ENCODE data around the gene CDKN2A. TPM values are rescaled to one million over a fixed set of nuclear protein-coding genes. Genes with fewer than 3 reads are reported as not detected.
"Not testable (repeated sequence)": the region's sequence is repeated elsewhere in the genome, so short reads cannot be mapped to it uniquely, and the experiment has no call there.

CDKN2A gene
- total and polyA plus RNA-seq, 4 donors = 0.11 to 0.80 (median 0.40) TPM; not detected in 1

DNA sequence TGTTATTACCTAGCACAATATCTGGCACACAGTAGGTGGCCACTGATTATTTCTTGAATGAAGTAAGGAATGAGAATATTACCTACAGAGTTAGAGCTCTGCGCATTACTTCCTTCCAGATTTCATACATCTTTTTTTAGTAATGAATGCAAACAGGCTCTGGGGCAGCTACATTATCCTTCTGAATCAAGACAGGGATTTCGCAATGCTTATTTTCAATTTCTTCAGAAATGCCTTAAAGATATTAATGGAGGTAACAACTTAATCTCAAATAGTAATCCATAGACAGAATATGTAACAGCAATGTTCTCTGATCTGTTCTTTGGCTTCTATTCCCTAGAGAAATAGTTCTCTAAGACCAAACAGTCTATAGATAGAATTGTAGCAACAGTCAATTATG, 32.6 kb downstream of the CDKN2A start:
- Histone ChIP-seq H3K4me3 (ENCODE audit: low read depth, low read length) (no peak overlapping the region), H3K9me3 (ENCODE audit: control insufficient read depth, insufficient read depth, low read length) (no peaks in the 10 kb centered on the region), H3K36me3 (ENCODE audit: control insufficient read depth, insufficient read depth, low read length) (no peaks in the 10 kb centered on the region), H3K27me3 (ENCODE audit: control insufficient read depth, insufficient read depth, low read length) (peaks cover 36% of the 10 kb centered on the region), H3K4me1 (ENCODE audit: control insufficient read depth, insufficient read depth, low read length) (peaks cover 15% of the 10 kb centered on the region), H3K27ac (ENCODE audit: low read depth, low read length) (no peak overlapping the region)
- no CpG with 5 or more reads among the region's 2 CpGs for WGBS (ENCODE audit: insufficient coverage)
- no peak for DNase-seq (ENCODE audit: low read depth in 4 of 6, low spot score in 6 of 6)

GRCh38 chr9:21959268-21959667, 34.9 kb downstream of the CDKN2A start:
- peaks cover 13% of the 10 kb centered on the region for H3K27me3 ChIP-seq (ENCODE audit: control insufficient read depth, insufficient read depth, low read length)
- not testable (repeated sequence) for H3K27ac ChIP-seq (ENCODE audit: low read depth, low read length); DNase-seq (ENCODE audit: low read depth in 4 of 6, low spot score in 6 of 6); H3K4me1 ChIP-seq (ENCODE audit: control insufficient read depth, insufficient read depth, low read length); H3K4me3 ChIP-seq (ENCODE audit: low read depth, low read length); H3K9me3 ChIP-seq (ENCODE audit: control insufficient read depth, insufficient read depth, low read length); H3K36me3 ChIP-seq (ENCODE audit: control insufficient read depth, insufficient read depth, low read length)
- 95% methylated on average over 17 of the region's 33 CpGs for WGBS (ENCODE audit: insufficient coverage)

GRCh38 chr9:21958833-21959232, 35.4 kb downstream of the CDKN2A start:
- Histone ChIP-seq H3K4me1 (ENCODE audit: control insufficient read depth, insufficient read depth, low read length) (no peaks in the 10 kb centered on the region), H3K27ac (ENCODE audit: low read depth, low read length) (no peak overlapping the region), H3K36me3 (ENCODE audit: control insufficient read depth, insufficient read depth, low read length) (no peaks in the 10 kb centered on the region), H3K27me3 (ENCODE audit: control insufficient read depth, insufficient read depth, low read length) (peaks cover 12% of the 10 kb centered on the region), H3K4me3 (ENCODE audit: low read depth, low read length) (no peak overlapping the region), H3K9me3 (ENCODE audit: control insufficient read depth, insufficient read depth, low read length) (no peaks in the 10 kb centered on the region)
- no peak for DNase-seq (ENCODE audit: low read depth in 4 of 6, low spot score in 6 of 6)
- 77% methylated on average over 2 of the region's 2 CpGs for WGBS (ENCODE audit: insufficient coverage)

DNA sequence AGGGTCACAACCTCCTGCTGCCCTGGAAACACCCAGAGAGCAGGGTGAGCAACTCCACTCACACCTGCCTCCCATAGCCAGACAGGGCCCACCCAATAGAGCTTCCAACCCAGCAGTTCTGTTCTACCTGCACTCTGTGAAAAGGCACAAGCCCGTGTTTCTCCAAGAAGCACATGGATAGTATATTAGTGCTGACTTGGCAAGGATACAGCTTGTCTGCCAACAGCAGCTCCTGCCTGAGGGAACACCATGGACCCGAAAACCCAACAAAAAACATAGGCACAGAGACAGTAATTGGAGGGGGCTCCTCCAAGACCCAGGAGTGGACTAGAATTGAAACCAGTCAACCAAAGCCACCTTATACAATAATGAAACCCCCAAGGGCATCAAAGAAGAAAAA, 48.6 kb downstream of the CDKN2A start:
- no peaks in the 10 kb centered on the region for H3K36me3 ChIP-seq (ENCODE audit: control insufficient read depth, insufficient read depth, low read length)
- H3K27ac ChIP-seq (ENCODE audit: low read depth, low read length) = no peak overlapping the region
- H3K9me3 ChIP-seq (ENCODE audit: control insufficient read depth, insufficient read depth, low read length) = no peaks in the 10 kb centered on the region
- no peaks in the 10 kb centered on the region for H3K4me1 ChIP-seq (ENCODE audit: control insufficient read depth, insufficient read depth, low read length)
- H3K27me3 ChIP-seq (ENCODE audit: control insufficient read depth, insufficient read depth, low read length) = no peaks in the 10 kb centered on the region
- no peak for DNase-seq (ENCODE audit: low read depth in 4 of 6, low spot score in 6 of 6)
- 100% methylated on average over 1 of the region's 2 CpGs for WGBS (ENCODE audit: insufficient coverage)
- no peak overlapping the region for H3K4me3 ChIP-seq (ENCODE audit: low read depth, low read length)

DNA sequence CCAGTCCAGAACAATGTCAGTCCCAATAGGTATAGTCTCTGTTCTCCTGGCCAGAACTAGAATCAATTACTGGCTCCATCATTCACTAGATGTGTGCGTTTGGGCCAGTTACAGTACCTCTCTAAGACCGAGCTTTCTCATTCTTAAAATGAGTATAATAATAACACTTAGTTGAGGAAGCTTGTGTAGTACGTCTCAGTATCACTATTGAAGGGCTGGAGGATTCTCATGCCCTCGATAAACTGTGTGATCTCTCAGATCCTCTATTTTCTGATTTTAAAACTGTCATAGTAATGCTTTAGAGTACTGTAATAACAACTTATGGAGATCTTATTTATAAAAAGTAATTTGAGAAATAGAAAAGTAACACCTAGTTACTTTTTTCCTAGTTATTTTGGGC, 50.7 kb downstream of the CDKN2A start:
- no peaks in the 10 kb centered on the region for H3K4me1 ChIP-seq (ENCODE audit: control insufficient read depth, insufficient read depth, low read length)
- no peaks in the 10 kb centered on the region for H3K36me3 ChIP-seq (ENCODE audit: control insufficient read depth, insufficient read depth, low read length)
- DNase-seq (ENCODE audit: low read depth in 4 of 6, low spot score in 6 of 6) = no peak
- no peaks in the 10 kb centered on the region for H3K27me3 ChIP-seq (ENCODE audit: control insufficient read depth, insufficient read depth, low read length)
- H3K27ac ChIP-seq (ENCODE audit: low read depth, low read length) = no peak overlapping the region
- WGBS (ENCODE audit: insufficient coverage) = no CpG with 5 or more reads among the region's 4 CpGs
- H3K4me3 ChIP-seq (ENCODE audit: low read depth, low read length) = no peak overlapping the region
- no peaks in the 10 kb centered on the region for H3K9me3 ChIP-seq (ENCODE audit: control insufficient read depth, insufficient read depth, low read length)

DNA sequence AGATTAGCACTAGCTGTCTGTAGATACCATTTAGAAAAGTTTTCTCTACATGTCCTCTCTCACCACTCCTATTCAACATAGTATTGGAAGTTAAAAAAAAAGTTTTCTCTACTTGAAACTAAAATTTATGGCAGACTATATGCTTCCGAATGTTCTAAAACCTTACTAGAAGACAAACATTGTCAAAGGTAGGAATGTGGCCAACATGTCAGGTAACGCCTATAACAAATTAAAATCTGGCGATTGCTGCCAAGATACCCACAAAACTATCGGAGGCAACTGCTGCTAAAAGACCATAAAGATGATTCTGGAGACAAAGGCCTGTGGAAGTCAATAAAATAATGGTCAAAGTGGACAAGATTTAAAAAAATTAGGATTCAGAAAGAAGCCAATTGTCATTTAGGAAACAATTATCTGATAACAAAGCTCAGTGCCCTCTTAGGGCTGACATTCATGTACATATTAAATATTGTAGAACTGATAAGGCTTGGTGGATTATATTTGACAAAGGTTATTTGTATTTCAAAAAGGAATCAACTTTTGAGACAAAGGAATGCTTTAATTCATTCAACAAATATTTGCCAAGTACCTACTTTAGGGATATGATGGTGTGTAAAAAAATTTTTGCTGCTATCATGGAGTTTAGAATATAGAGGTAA, 52.7 kb downstream of the CDKN2A start:
- H3K9me3 ChIP-seq (ENCODE audit: control insufficient read depth, insufficient read depth, low read length) = no peaks in the 10 kb centered on the region
- no peaks in the 10 kb centered on the region for H3K27me3 ChIP-seq (ENCODE audit: control insufficient read depth, insufficient read depth, low read length)
- no peaks in the 10 kb centered on the region for H3K36me3 ChIP-seq (ENCODE audit: control insufficient read depth, insufficient read depth, low read length)
- WGBS (ENCODE audit: insufficient coverage) = no CpG with 5 or more reads among the region's 4 CpGs
- no peaks in the 10 kb centered on the region for H3K4me1 ChIP-seq (ENCODE audit: control insufficient read depth, insufficient read depth, low read length)
- DNase-seq (ENCODE audit: low read depth in 4 of 6, low spot score in 6 of 6) = no peak
- no peak overlapping the region for H3K27ac ChIP-seq (ENCODE audit: low read depth, low read length)
- H3K4me3 ChIP-seq (ENCODE audit: low read depth, low read length) = no peak overlapping the region

DNA sequence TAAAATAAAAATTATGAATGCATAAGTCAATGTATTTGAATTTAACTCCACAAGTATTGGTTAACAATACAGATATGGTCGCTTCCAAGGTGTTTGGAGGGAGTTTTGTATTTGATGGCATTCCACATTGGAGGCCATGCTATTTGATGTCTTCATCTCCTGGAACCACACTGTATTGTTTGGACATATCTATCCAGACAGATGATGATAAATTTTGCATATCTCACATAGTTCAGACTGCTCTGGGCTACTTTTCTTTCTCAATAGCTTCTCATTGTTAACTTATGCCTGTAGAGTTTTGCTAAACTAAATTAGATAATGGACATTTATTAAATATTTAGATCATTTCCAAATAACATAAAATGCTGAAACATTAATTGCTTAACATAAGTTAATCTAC, 58.0 kb downstream of the CDKN2A start:
- H3K4me3 ChIP-seq (ENCODE audit: low read depth, low read length) = no peak overlapping the region
- WGBS (ENCODE audit: insufficient coverage) = no CpG with 5 or more reads among the region's 1 CpG
- H3K4me1 ChIP-seq (ENCODE audit: control insufficient read depth, insufficient read depth, low read length) = no peaks in the 10 kb centered on the region
- H3K27ac ChIP-seq (ENCODE audit: low read depth, low read length) = no peak overlapping the region
- H3K36me3 ChIP-seq (ENCODE audit: control insufficient read depth, insufficient read depth, low read length) = no peaks in the 10 kb centered on the region
- H3K9me3 ChIP-seq (ENCODE audit: control insufficient read depth, insufficient read depth, low read length) = no peaks in the 10 kb centered on the region
- DNase-seq (ENCODE audit: low read depth in 4 of 6, low spot score in 6 of 6) = no peak
- H3K27me3 ChIP-seq (ENCODE audit: control insufficient read depth, insufficient read depth, low read length) = no peaks in the 10 kb centered on the region

- no peak overlapping the region for H3K4me3 ChIP-seq (ENCODE audit: low read depth, low read length)
- H3K9me3 ChIP-seq (ENCODE audit: control insufficient read depth, insufficient read depth, low read length) = no peaks in the 10 kb centered on the region
- no peaks in the 10 kb centered on the region for H3K36me3 ChIP-seq (ENCODE audit: control insufficient read depth, insufficient read depth, low read length)
- no peaks in the 10 kb centered on the region for H3K4me1 ChIP-seq (ENCODE audit: control insufficient read depth, insufficient read depth, low read length)
- H3K27me3 ChIP-seq (ENCODE audit: control insufficient read depth, insufficient read depth, low read length) = no peaks in the 10 kb centered on the region
- H3K27ac ChIP-seq (ENCODE audit: low read depth, low read length) = no peak overlapping the region
- no CpG with 5 or more reads among the region's 1 CpG for WGBS (ENCODE audit: insufficient coverage)
- no peak for DNase-seq (ENCODE audit: low read depth in 4 of 6, low spot score in 6 of 6)
Observed at GRCh38 chr9:21935631-21936030, 58.6 kb downstream of the CDKN2A start.

DNA sequence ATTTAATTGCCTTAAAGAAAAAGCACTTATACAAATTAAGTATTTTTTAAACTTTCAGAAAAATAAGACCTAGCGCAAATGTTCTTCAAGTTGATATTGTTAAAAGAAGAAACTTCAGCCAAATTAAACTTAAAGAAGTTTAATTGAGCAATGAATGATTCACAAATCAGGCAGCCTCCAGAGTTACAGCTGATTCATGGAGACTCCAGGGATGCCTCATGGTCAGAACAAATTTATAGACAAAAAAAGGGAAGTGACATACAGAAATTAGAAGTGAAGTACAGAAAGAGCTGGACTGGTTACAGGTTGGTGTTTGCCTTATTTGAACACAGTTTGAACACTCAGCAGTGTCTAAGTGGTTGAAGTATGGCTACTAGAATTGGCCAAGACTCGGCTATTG, 60.3 kb downstream of the CDKN2A start:
- no peak overlapping the region for H3K27ac ChIP-seq (ENCODE audit: low read depth, low read length)
- no peaks in the 10 kb centered on the region for H3K9me3 ChIP-seq (ENCODE audit: control insufficient read depth, insufficient read depth, low read length)
- no peaks in the 10 kb centered on the region for H3K36me3 ChIP-seq (ENCODE audit: control insufficient read depth, insufficient read depth, low read length)
- no peak for DNase-seq (ENCODE audit: low read depth in 4 of 6, low spot score in 6 of 6)
- no peaks in the 10 kb centered on the region for H3K4me1 ChIP-seq (ENCODE audit: control insufficient read depth, insufficient read depth, low read length)
- H3K4me3 ChIP-seq (ENCODE audit: low read depth, low read length) = no peak overlapping the region
- H3K27me3 ChIP-seq (ENCODE audit: control insufficient read depth, insufficient read depth, low read length) = no peaks in the 10 kb centered on the region
- 100% methylated on average over 1 of the region's 2 CpGs for WGBS (ENCODE audit: insufficient coverage)

DNA sequence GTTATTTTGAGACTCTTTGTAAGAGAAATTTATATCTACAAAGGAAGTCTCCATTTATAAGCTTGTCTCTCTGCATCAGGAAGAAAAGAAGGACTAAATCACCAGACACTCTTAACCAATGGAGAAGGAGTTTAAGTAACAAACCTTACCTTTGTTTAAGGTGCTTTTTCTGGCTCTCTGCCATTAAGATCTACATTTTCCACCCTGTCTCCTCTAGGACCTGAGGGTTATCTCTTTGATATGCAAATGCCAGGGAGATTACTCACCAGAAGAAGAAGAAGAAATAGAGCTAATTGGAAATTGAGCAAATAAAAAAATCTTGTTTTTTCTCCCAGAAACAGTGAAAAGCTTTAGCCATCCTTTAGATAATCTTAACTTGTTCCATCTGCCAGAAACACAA, 60.9 kb downstream of the CDKN2A start:
- no peak for DNase-seq (ENCODE audit: low read depth in 4 of 6, low spot score in 6 of 6)
- Histone ChIP-seq H3K27me3 (ENCODE audit: control insufficient read depth, insufficient read depth, low read length) (no peaks in the 10 kb centered on the region), H3K36me3 (ENCODE audit: control insufficient read depth, insufficient read depth, low read length) (no peaks in the 10 kb centered on the region), H3K9me3 (ENCODE audit: control insufficient read depth, insufficient read depth, low read length) (no peaks in the 10 kb centered on the region), H3K27ac (ENCODE audit: low read depth, low read length) (no peak overlapping the region), H3K4me3 (ENCODE audit: low read depth, low read length) (no peak overlapping the region), H3K4me1 (ENCODE audit: control insufficient read depth, insufficient read depth, low read length) (no peaks in the 10 kb centered on the region)

Measured in spinal cord (tissue), 10 donors.